H9 (cell line): Measurements from ENCODE around the gene IL1R2. TPM values are rescaled to one million over a fixed set of nuclear protein-coding genes. Genes with fewer than 3 reads are reported as not detected.

ENCODE experiments used
- DNase-seq: peaks from one replicate; pipeline ENCODE4 v3.0.0-alpha.2; 2017
- H2AFZ ChIP-seq: one replicate; pipeline ENCODE4 v1.6.1; 2013; ENCODE audit warnings: mild to moderate bottlenecking, low read length, control low read depth, moderate library complexity
- H2AK5ac ChIP-seq: 2 replicates; pipeline ENCODE4 v1.6.1; 2013; ENCODE audit warnings: low read length, control low read depth, mixed read lengths; ENCODE audit not compliant: insufficient read length
- H2BK120ac ChIP-seq: one replicate; pipeline ENCODE4 v1.6.1; 2013; ENCODE audit warnings: low read depth, mild to moderate bottlenecking, low read length, control low read depth, inconsistent platforms; ENCODE audit not compliant: poor library complexity, severe bottlenecking
- H2BK12ac ChIP-seq: 2 replicates; pipeline ENCODE4 v1.6.1; 2013; ENCODE audit warnings: low read length, control low read depth, mixed read lengths, low read depth; ENCODE audit not compliant: insufficient read length
- H2BK15ac ChIP-seq: 2 replicates; pipeline ENCODE4 v1.6.1; 2013; ENCODE audit warnings: low read depth, low read length, control low read depth
- H2BK20ac ChIP-seq: one replicate; pipeline ENCODE4 v1.6.1; 2013; ENCODE audit warnings: low read depth, mild to moderate bottlenecking, low read length, control low read depth, inconsistent platforms; ENCODE audit not compliant: poor library complexity, severe bottlenecking
- H2BK5ac ChIP-seq: 2 replicates; pipeline ENCODE4 v1.6.1; 2013; ENCODE audit warnings: low read length, control low read depth, mixed read lengths; ENCODE audit not compliant: insufficient read length
- H3K14ac ChIP-seq: 2 replicates; pipeline ENCODE4 v1.6.1; 2013; ENCODE audit warnings: low read length, control low read depth; ENCODE audit not compliant: insufficient read depth
- H3K18ac ChIP-seq: 2 replicates; pipeline ENCODE4 v1.6.1; 2013; ENCODE audit warnings: low read depth, mild to moderate bottlenecking, mixed read lengths, low read length, control low read depth; ENCODE audit not compliant: insufficient read length
- H3K23ac ChIP-seq: 2 replicates; pipeline ENCODE4 v1.6.1; 2013; ENCODE audit warnings: low read length, control low read depth, mixed read lengths, low read depth; ENCODE audit not compliant: insufficient read length
- H3K23me2 ChIP-seq: 2 replicates; pipeline ENCODE4 v1.6.1; 2013; ENCODE audit warnings: low read depth, mild to moderate bottlenecking, mixed read lengths, low read length, control low read depth; ENCODE audit not compliant: insufficient read length, poor library complexity, severe bottlenecking
- H3K27ac ChIP-seq: 2 replicates; pipeline ENCODE4 v1.5.1; 2013; ENCODE audit warnings: low read length, control low read depth, mixed read lengths, low read depth; ENCODE audit not compliant: insufficient read length
- H3K27me3 ChIP-seq: 2 replicates; pipeline ENCODE4 v1.6.1; 2013; ENCODE audit warnings: low read length, control low read depth, inconsistent platforms; ENCODE audit not compliant: insufficient read depth
- H3K4ac ChIP-seq: 2 replicates; pipeline ENCODE4 v1.6.1; 2013; ENCODE audit warnings: low read depth, mild to moderate bottlenecking, control low read depth, inconsistent platforms, low read length, moderate library complexity
- H3K4me1 ChIP-seq: 2 replicates; pipeline ENCODE4 v1.6.1; 2013; ENCODE audit warnings: low read length, control low read depth, inconsistent platforms; ENCODE audit not compliant: insufficient read depth
- H3K4me2 ChIP-seq: 2 replicates; pipeline ENCODE4 v1.6.1; 2013; ENCODE audit warnings: low read length, control low read depth, mixed read lengths; ENCODE audit not compliant: insufficient read length, insufficient read depth
- H3K56ac ChIP-seq: 2 replicates; pipeline ENCODE4 v1.6.1; 2013; ENCODE audit warnings: low read depth, mild to moderate bottlenecking, mixed read lengths, low read length, control low read depth; ENCODE audit not compliant: insufficient read length
- H3K79me1 ChIP-seq: 2 replicates; pipeline ENCODE4 v1.6.1; 2013; ENCODE audit warnings: low read depth, mild to moderate bottlenecking, moderate library complexity, low read length, control low read depth, inconsistent platforms; ENCODE audit not compliant: insufficient read depth, poor library complexity, severe bottlenecking
- H3K79me2 ChIP-seq: 2 replicates; pipeline ENCODE4 v1.6.1; 2013; ENCODE audit warnings: low read length, control low read depth, inconsistent platforms; ENCODE audit not compliant: insufficient read depth
- H3K9ac ChIP-seq: 2 replicates; pipeline ENCODE4 v1.6.1; 2013; ENCODE audit warnings: low read length, control low read depth, mixed read lengths; ENCODE audit not compliant: insufficient read length; ENCODE audit errors: extremely low read depth
- H3K9me3 ChIP-seq: one replicate; pipeline ENCODE4 v1.6.1; 2013; ENCODE audit warnings: low read depth, low read length, inconsistent platforms; ENCODE audit not compliant: control insufficient read depth
- H3T11ph ChIP-seq: one replicate; pipeline ENCODE4 v1.6.1; 2013; ENCODE audit warnings: mild to moderate bottlenecking, low read length, control low read depth, inconsistent platforms
- H4K20me1 ChIP-seq: one replicate; pipeline ENCODE4 v1.6.1; 2013; ENCODE audit not compliant: control insufficient read depth, insufficient read length, insufficient read depth
- H4K5ac ChIP-seq: 2 replicates; pipeline ENCODE4 v1.6.1; 2013; ENCODE audit warnings: low read depth, mild to moderate bottlenecking, mixed read lengths, low read length, control low read depth; ENCODE audit not compliant: insufficient read length
- H4K8ac ChIP-seq: replicated peaks from 2 replicates; pipeline ENCODE4 v1.6.1; 2013; ENCODE audit warnings: low read length, control low read depth, mixed read lengths, low read depth; ENCODE audit not compliant: insufficient read length
- H4K91ac ChIP-seq: 2 replicates; pipeline ENCODE4 v1.6.1; 2013; ENCODE audit warnings: low read depth, mild to moderate bottlenecking, moderate library complexity, mixed read lengths, low read length, control low read depth; ENCODE audit not compliant: insufficient read length
- H3K27ac Mint-ChIP-seq, 3 experiments: 2 replicates in 2 of 3; 3 replicates in 1 of 3; pipeline ENCODE4 v1.8.0; 2020 to 2021; ENCODE audit warnings: mixed read lengths in 3 of 3, mild to moderate bottlenecking in 1 of 3, moderate library complexity in 1 of 3
- H3K27me3 Mint-ChIP-seq: 2 replicates; pipeline ENCODE4 v1.8.0; 2021; ENCODE audit warnings: low read depth, mild to moderate bottlenecking, moderate library complexity, mixed read lengths
- H3K36me3 Mint-ChIP-seq, 3 experiments: 2 replicates in 2 of 3; 3 replicates in 1 of 3; pipeline ENCODE4 v1.8.0; 2020 to 2021; ENCODE audit warnings: low read depth in 3 of 3, mixed read lengths in 3 of 3; ENCODE audit not compliant: insufficient read depth in 1 of 3
- H3K4me1 Mint-ChIP-seq, 2 experiments: 2 replicates each; pipeline ENCODE4 v1.8.0; 2020; ENCODE audit warnings: mixed read lengths in 2 of 2
- H3K4me3 Mint-ChIP-seq, 2 experiments: 2 replicates in 1 of 2; 3 replicates in 1 of 2; pipeline ENCODE4 v1.8.0; 2020 to 2021; ENCODE audit warnings: mild to moderate bottlenecking in 2 of 2, mixed read lengths in 2 of 2, moderate library complexity in 1 of 2
- H3K9me3 Mint-ChIP-seq, 2 experiments: 2 replicates in 1 of 2; 3 replicates in 1 of 2; pipeline ENCODE4 v1.8.0; 2020; ENCODE audit warnings: mild to moderate bottlenecking in 2 of 2, mixed read lengths in 2 of 2, moderate library complexity in 1 of 2
- CTCF ChIP-seq: fragments of 200-600 bp; sonication (generic); conservative IDR thresholded peaks from 3 replicates; pipeline ENCODE4 v1.8.0; 2021; ENCODE audit warnings: antibody characterized with exemption, mild to moderate bottlenecking
- WGBS: extraction: QIAGEN DNeasy Blood & Tissue Kit; methylation state at CpG from one replicate; pipeline ENCODE4 v1.1.7; 2013; ENCODE audit warnings: missing lambda C conversion rate, low lambda C conversion rate, mixed read lengths; ENCODE audit not compliant: insufficient read length; ENCODE audit errors: extremely low coverage; 5-methylcytosine and 5-hydroxymethylcytosine counted together
- total RNA-seq: library from RNA; stranded (reverse); gene quantifications from 2 replicates; pipeline ENCODE4 v1.2.1, GENCODE V29; 2021

Gene IL1R2
- total RNA-seq, 1 experiment from 2014 or later, result not detected

DNA sequence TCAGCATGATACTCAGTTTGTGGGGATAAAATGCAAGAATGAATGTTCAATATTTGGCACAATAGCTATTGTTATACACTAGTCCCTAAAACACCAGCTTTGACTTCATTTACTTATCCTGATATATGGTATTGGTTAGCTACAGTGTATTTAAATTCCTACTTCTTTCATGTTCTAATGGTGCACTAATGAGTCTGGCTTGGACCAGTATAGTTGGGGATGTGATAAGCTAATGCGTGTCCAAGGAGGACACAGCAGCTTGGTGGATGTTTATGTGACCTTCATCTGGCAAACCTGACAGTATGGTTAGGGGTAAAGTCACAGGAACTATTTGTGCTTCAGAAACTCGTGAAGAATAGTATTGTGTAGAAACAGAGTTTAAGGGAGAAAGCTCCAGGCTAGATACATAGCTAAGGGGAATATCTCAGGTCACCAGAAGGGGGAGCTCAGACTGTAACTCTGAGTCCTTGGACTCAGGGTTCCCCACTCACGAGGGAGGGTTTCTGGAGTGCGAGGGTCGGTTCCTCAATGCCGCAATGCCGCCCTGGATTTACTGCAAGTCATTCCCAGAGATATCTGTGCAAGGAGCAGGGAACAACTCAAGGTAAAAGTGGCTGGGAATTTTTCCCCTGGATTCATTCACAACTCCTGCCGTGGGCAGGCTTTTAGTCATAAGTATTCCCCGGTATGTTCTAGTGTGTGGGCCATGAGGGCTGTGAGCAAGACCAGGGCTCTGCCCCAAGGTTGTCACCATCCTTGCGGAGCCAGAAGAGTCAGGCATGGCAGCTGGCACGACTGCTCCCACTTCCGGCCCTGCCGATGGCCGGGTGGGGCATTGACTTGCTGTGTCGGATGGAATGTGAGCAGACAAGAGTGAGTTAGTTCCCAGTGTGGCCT lies 14.5 kb downstream of the IL1R2 start:
- peak; percentile 80 for TF ChIP-seq CTCF
- Histone ChIP-seq H2AK5ac (no peak overlapping the region), H3K9me3 (no peaks in the 10 kb centered on the region), H3K23ac (no peak overlapping the region), H3K56ac (no peak overlapping the region), H3K79me2 (no peaks in the 10 kb centered on the region), H3T11ph (no peak overlapping the region), H3K27me3 (no peaks in the 10 kb centered on the region), H2BK12ac (no peak overlapping the region), H3K18ac (no peak overlapping the region), H3K4ac (no peak overlapping the region), H2BK15ac (no peak overlapping the region), H3K9ac (no peak overlapping the region), H2BK20ac (no peak overlapping the region), H4K5ac (no peak overlapping the region), H4K20me1 (no peaks in the 10 kb centered on the region), H3K4me2 (no peak overlapping the region), H2AFZ (no peak overlapping the region), H2BK120ac (no peak overlapping the region), H3K14ac (no peak overlapping the region), H4K8ac (no peak overlapping the region), H3K79me1 (no peaks in the 10 kb centered on the region), H3K27ac (no peak overlapping the region), H3K23me2 (no peaks in the 10 kb centered on the region), H2BK5ac (no peak overlapping the region), H4K91ac (no peak overlapping the region), H3K4me1 (no peaks in the 10 kb centered on the region)
- peak; percentile 60 for DNase-seq
- H3K27ac Mint-ChIP-seq, result no peak overlapping the region
- H3K36me3 Mint-ChIP-seq, result no peaks in the 10 kb centered on the region
- peaks cover 0 to 5% of the 10 kb centered on the region in 2 experiments; a peak in 2 of 4 replicates for H3K4me1 Mint-ChIP-seq
- H3K27me3 Mint-ChIP-seq, result peaks cover 17% of the 10 kb centered on the region
- no CpG with 5 or more reads among the region's 15 CpGs for WGBS
- no peak overlapping the region for H3K4me3 Mint-ChIP-seq
- H3K9me3 Mint-ChIP-seq, result no peaks in the 10 kb centered on the region
